ENCODE measurements around the gene ARL13A.
A peak's percentile ranks its signal among the peaks of the same experiment; 100 is the strongest.
"Not testable (repeated sequence)": the region's sequence is repeated elsewhere in the genome, so short reads cannot be mapped to it uniquely, and the experiment has no call there.

The ARL13A gene

GRCh38 chrX:100990139-100990538, 20.6 kb downstream of the ARL13A start:
- DNase-seq (ENCODE audit: low read depth), result no peak

- no peak for DNase-seq (ENCODE audit: low read depth)
Measured at GRCh38 chrX:100994352-100995281, 25.1 kb downstream of the ARL13A start.

- peak; percentile 89 for DNase-seq (ENCODE audit: low read depth)
Measured at GRCh38 chrX:100995469-100995868, 26.0 kb downstream of the ARL13A start.

GRCh38 chrX:100999451-100999850, 29.9 kb downstream of the ARL13A start:
- no peak for DNase-seq (ENCODE audit: low read depth)

- DNase-seq (ENCODE audit: low read depth), result no peak
Measured at GRCh38 chrX:101009090-101009489, 39.6 kb downstream of the ARL13A start.

DNA sequence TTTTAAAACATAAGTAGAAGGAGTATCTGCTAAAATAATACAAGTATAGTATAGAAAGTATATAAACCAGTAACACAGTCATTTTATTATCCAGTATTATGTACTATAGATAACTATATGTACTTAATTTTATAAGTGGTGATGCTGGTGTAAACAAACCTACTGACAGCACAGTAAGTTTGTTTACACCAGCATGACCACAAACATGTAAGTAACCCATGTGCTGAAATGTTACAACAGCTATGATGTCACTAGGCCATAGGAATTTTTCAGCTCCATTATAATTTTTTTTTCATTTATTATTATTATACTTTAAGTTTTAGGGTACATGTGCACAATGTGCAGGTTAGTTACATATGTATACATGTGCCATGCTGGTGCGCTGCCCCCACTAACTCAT, 42.5 kb downstream of the ARL13A start:
- not testable (repeated sequence) for DNase-seq (ENCODE audit: low read depth)

GRCh38 chrX:101022020-101022419, 52.5 kb downstream of the ARL13A start:
- DNase-seq (ENCODE audit: low read depth), result no peak

- no peak for DNase-seq (ENCODE audit: low read depth)
Measured at GRCh38 chrX:101025126-101025525, 55.6 kb downstream of the ARL13A start.

DNA sequence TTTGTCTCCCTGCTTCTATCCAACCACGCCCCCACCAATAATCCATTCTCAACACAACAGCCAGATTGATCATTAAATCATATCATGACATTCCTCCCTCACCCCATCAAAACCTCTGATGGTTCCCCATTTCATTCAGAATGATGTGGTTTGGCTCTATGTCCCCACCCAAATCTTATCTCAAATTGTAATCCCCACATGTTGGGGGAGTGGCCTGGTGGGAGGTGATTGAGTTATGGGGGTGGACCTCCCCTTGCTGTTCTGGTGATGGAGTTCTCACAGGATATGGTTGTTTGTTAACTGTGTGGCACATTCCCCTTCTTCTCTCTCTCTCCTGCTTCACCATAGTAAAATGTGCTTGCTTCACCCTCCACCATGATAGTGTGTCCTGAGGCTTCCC, 59.1 kb downstream of the ARL13A start:
- no peak for DNase-seq (ENCODE audit: low read depth)

- no peak for DNase-seq (ENCODE audit: low read depth)
Measured at GRCh38 chrX:101029665-101030064, 60.2 kb downstream of the ARL13A start.

DNA sequence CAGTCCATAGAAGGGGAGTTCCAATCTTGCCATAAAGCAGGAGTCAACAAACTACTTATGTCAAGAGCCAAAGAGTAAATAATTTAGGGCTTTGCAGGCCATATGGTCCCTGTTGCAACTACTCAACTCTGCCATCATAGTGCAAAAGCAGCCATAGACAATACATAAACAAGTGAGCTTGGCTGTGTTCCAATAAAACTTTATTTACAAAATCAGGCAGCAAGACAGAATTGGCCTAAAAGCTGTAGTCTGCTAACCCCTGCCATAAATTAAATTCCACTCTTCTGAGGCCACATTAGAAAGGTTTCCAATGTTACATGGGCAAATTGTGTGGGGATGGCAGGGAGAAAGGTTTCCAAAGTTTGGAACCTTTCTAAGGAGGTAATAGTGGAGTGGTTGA, 67.7 kb downstream of the ARL13A start:
- no peak for DNase-seq (ENCODE audit: low read depth)

GRCh38 chrX:101040197-101040596, 70.7 kb downstream of the ARL13A start:
- no peak for DNase-seq (ENCODE audit: low read depth)

All from non-pigmented ciliary epithelial cell (primary cell).